H1 (cell line): ENCODE measurements around the gene PIAS1. TPM values are rescaled to one million over a fixed set of nuclear protein-coding genes. Genes with fewer than 3 reads are reported as not detected.

Experiments used
- CTCF ChIA-PET: fragments of 300-600 bp; sonication (Branson Sonifier 250); formaldehyde crosslinking; loops from one replicate; lab custom pipeline; 2021; ENCODE audit not compliant: partially characterized antibody; lab: Charles Lee
- POLR2A ChIA-PET: fragments of 300-600 bp; sonication (Branson Sonifier 250); formaldehyde crosslinking; loops from one replicate; lab custom pipeline; 2021; ENCODE audit warnings: inconsistent platforms; ENCODE audit not compliant: partially characterized antibody; lab: Charles Lee
- DNase-seq, 2 experiments: peaks; one replicate each; pipeline versions ENCODE4 v3.0.0 to v3.0.0-alpha.2; 2010 to 2022; ENCODE audit warnings: low spot score in 2 of 2, low read depth in 1 of 2, mixed read lengths in 1 of 2
- FAIRE-seq: peaks from 2 replicates; lab custom pipeline; 2011; peaks lifted over from hg19 to GRCh38; lab: Jason Lieb, UNC
- H2AFZ ChIP-seq: 2 replicates; pipeline ENCODE4 v1.8.1; 2012; ENCODE audit warnings: low read length, inconsistent platforms
- H2AK5ac ChIP-seq: 2 replicates; pipeline ENCODE4 v1.6.1; 2013; ENCODE audit warnings: low read depth, low read length
- H2BK120ac ChIP-seq: replicated peaks from 2 replicates; pipeline ENCODE3; 2013; ENCODE audit warnings: low read depth, low read length, inconsistent platforms
- H2BK12ac ChIP-seq: 2 replicates; pipeline ENCODE4 v1.6.1; 2013; ENCODE audit warnings: low read depth, low read length
- H2BK15ac ChIP-seq: 2 replicates; pipeline ENCODE4 v1.6.1; 2013; ENCODE audit warnings: low read length
- H2BK20ac ChIP-seq: 2 replicates; pipeline ENCODE4 v1.6.1; 2013; ENCODE audit warnings: low read length
- H2BK5ac ChIP-seq: 2 replicates; pipeline ENCODE4 v1.6.1; 2013; ENCODE audit warnings: low read depth, low read length
- H3K14ac ChIP-seq: 2 replicates; pipeline ENCODE4 v1.6.1; 2013; ENCODE audit warnings: inconsistent platforms; ENCODE audit not compliant: insufficient read length
- H3K18ac ChIP-seq: 2 replicates; pipeline ENCODE4 v1.6.1; 2013; ENCODE audit warnings: low read length; ENCODE audit errors: extremely low read depth
- H3K23ac ChIP-seq: 2 replicates; pipeline ENCODE4 v1.6.1; 2013; ENCODE audit warnings: inconsistent platforms; ENCODE audit not compliant: insufficient read length
- H3K23me2 ChIP-seq: 2 replicates; pipeline ENCODE4 v1.6.1; 2013; ENCODE audit warnings: low read depth, low read length
- H3K27ac ChIP-seq: 2 replicates; pipeline ENCODE4 v1.6.1; 2011; ENCODE audit warnings: low read depth, low read length, inconsistent platforms
- H3K27me3 ChIP-seq, 4 experiments: replicated peaks in 1 of 4; 1 replicate in 1 of 4; 2 replicates in 3 of 4; pipeline versions ENCODE4 v1.6.1 to v1.8.1; 2011 to 2013; ENCODE audit warnings: low read length in 3 of 4, mild to moderate bottlenecking in 3 of 4, inconsistent platforms in 2 of 4, mixed read lengths in 2 of 4, moderate library complexity in 1 of 4; ENCODE audit not compliant: control insufficient read depth in 3 of 4, insufficient read depth in 3 of 4; ENCODE audit errors: extremely low read depth in 1 of 4
- H3K36me3 ChIP-seq, 4 experiments: 2 replicates each; pipeline versions ENCODE4 v1.6.1 to v1.8.1; 2011 to 2013; ENCODE audit warnings: mild to moderate bottlenecking in 4 of 4, low read length in 3 of 4, moderate library complexity in 2 of 4, control low read depth in 1 of 4, inconsistent platforms in 1 of 4; ENCODE audit not compliant: insufficient read depth in 4 of 4, control insufficient read depth in 2 of 4
- H3K4ac ChIP-seq: replicated peaks from 2 replicates; pipeline ENCODE3; 2013; ENCODE audit warnings: low read length, low read depth, mixed read lengths, inconsistent platforms; ENCODE audit not compliant: insufficient read length
- H3K4me1 ChIP-seq, 4 experiments: replicated peaks in 1 of 4; 1 replicate in 1 of 4; 2 replicates in 3 of 4; pipeline versions ENCODE4 v1.6.1 to v1.8.1; 2011 to 2013; ENCODE audit warnings: low read length in 3 of 4, inconsistent platforms in 2 of 4, mixed read lengths in 1 of 4; ENCODE audit not compliant: insufficient read depth in 4 of 4, control insufficient read depth in 3 of 4
- H3K4me2 ChIP-seq, 2 experiments: 2 replicates each; pipeline versions ENCODE4 v1.6.1 to v1.8.1; 2011 to 2013; ENCODE audit warnings: low read depth in 2 of 2, low read length in 2 of 2, control low read depth in 1 of 2, inconsistent platforms in 1 of 2, mild to moderate bottlenecking in 1 of 2; ENCODE audit not compliant: insufficient read depth in 1 of 2
- H3K4me3 ChIP-seq, 4 experiments: fragments of 200-600, 300-600 bp in 1 of 4; sonication (generic), shearing (Covaris generic), sonication (Bioruptor Twin) in 1 of 4; 2 replicates each; pipeline versions ENCODE4 v1.5.1 to v1.8.1; 2011 to 2016; ENCODE audit warnings: low read length in 4 of 4, low read depth in 3 of 4, control low read depth in 2 of 4, inconsistent platforms in 2 of 4, mild to moderate bottlenecking in 2 of 4, mixed read lengths in 1 of 4, moderate library complexity in 1 of 4; ENCODE audit not compliant: insufficient read depth in 2 of 4; ENCODE audit errors: extremely low read depth in 1 of 4
- H3K56ac ChIP-seq: replicated peaks from 2 replicates; pipeline ENCODE3; 2013; ENCODE audit warnings: low read depth, mild to moderate bottlenecking, mixed read lengths, low read length, inconsistent platforms; ENCODE audit not compliant: insufficient read length
- H3K79me1 ChIP-seq: 2 replicates; pipeline ENCODE4 v1.6.1; 2013; ENCODE audit warnings: low read depth, low read length, control low read depth
- H3K79me2 ChIP-seq, 2 experiments: 2 replicates each; pipeline versions ENCODE4 v1.6.1 to v1.8.1; 2012 to 2013; ENCODE audit warnings: low read length in 2 of 2, mild to moderate bottlenecking in 2 of 2, inconsistent platforms in 1 of 2; ENCODE audit not compliant: insufficient read depth in 2 of 2, control insufficient read depth in 1 of 2
- H3K9ac ChIP-seq, 4 experiments: replicated peaks in 1 of 4; 1 replicate in 1 of 4; 2 replicates in 3 of 4; pipeline versions ENCODE4 v1.6.1 to v1.8.1; 2011 to 2013; ENCODE audit warnings: low read depth in 3 of 4, low read length in 3 of 4, control low read depth in 2 of 4, mild to moderate bottlenecking in 2 of 4, moderate library complexity in 2 of 4, inconsistent platforms in 1 of 4; ENCODE audit errors: extremely low read depth in 1 of 4
- H3K9me3 ChIP-seq, 2 experiments: 2 replicates each; pipeline versions ENCODE4 v1.6.1 to v1.8.1; 2012 to 2013; ENCODE audit warnings: mild to moderate bottlenecking in 2 of 2, moderate library complexity in 2 of 2, control low read depth in 1 of 2, inconsistent platforms in 1 of 2, low read depth in 1 of 2, low read length in 1 of 2, mixed read lengths in 1 of 2; ENCODE audit not compliant: insufficient read depth in 2 of 2
- H4K20me1 ChIP-seq, 2 experiments: replicated peaks in 1 of 2; 2 replicates each; pipeline versions ENCODE3 to v1.8.1; 2011 to 2013; ENCODE audit warnings: inconsistent platforms in 2 of 2, low read length in 2 of 2, mild to moderate bottlenecking in 1 of 2; ENCODE audit not compliant: insufficient read depth in 2 of 2, control insufficient read depth in 1 of 2
- H4K5ac ChIP-seq: 2 replicates; pipeline ENCODE4 v1.6.1; 2013; ENCODE audit warnings: low read length, low read depth, mixed read lengths, inconsistent platforms; ENCODE audit not compliant: insufficient read length
- H4K8ac ChIP-seq: 2 replicates; pipeline ENCODE4 v1.8.0; 2013; ENCODE audit warnings: mild to moderate bottlenecking, moderate library complexity, low read length, inconsistent platforms; ENCODE audit not compliant: insufficient read depth; ENCODE audit errors: extremely low read depth
- H4K91ac ChIP-seq: replicated peaks from 2 replicates; pipeline ENCODE3; 2013; ENCODE audit warnings: low read length, mixed read lengths, inconsistent platforms; ENCODE audit not compliant: insufficient read length
- BCL11A ChIP-seq, 2 experiments: IDR thresholded peaks; one replicate each; pipeline ENCODE4 v1.6.1; 2011; ENCODE audit warnings: low read depth in 2 of 2, low read length in 2 of 2, mild to moderate bottlenecking in 2 of 2
- CBX5 ChIP-seq: fragments of 300-800, 300-1000 bp; sonication (generic); IDR thresholded peaks from 2 replicates; pipeline ENCODE4 v1.7.1; 2016; ENCODE audit warnings: antibody characterized with exemption, low read length, low read depth
- CBX8 ChIP-seq: fragments of 300-800, 300-1000 bp; sonication (generic); IDR thresholded peaks from 2 replicates; pipeline ENCODE4 v1.7.1; 2016; ENCODE audit warnings: low read depth, low read length, borderline replicate concordance
- CEBPB ChIP-seq: IDR thresholded peaks from 2 replicates; pipeline ENCODE4 v1.6.1; 2012; ENCODE audit warnings: low read depth, low read length
- CHD2 ChIP-seq: IDR thresholded peaks from 2 replicates; pipeline ENCODE4 v1.6.1; 2012; ENCODE audit warnings: low read length, improper control_type of control experiment
- EGR1 ChIP-seq: IDR thresholded peaks from 2 replicates; pipeline ENCODE4 v1.6.1; 2011; ENCODE audit warnings: low read depth, low read length, borderline replicate concordance
- GABPA ChIP-seq: IDR thresholded peaks from 2 replicates; pipeline ENCODE4 v1.6.1; 2011; ENCODE audit warnings: mild to moderate bottlenecking, low read length, moderate library complexity, borderline replicate concordance; ENCODE audit not compliant: insufficient read depth
- SIX5 ChIP-seq: IDR thresholded peaks from 2 replicates; pipeline ENCODE4 v1.6.1; 2011; ENCODE audit warnings: mild to moderate bottlenecking, low read depth, low read length
- SP1 ChIP-seq: IDR thresholded peaks from 2 replicates; pipeline ENCODE4 v1.6.1; 2011; ENCODE audit warnings: low read depth, low read length
- SUZ12 ChIP-seq: fragments of 200-600 bp; sonication (generic); IDR thresholded peaks from 2 replicates; pipeline ENCODE4 v1.6.1; 2012; ENCODE audit warnings: mild to moderate bottlenecking, inconsistent platforms, low read length, moderate library complexity, mixed read lengths
- TBP ChIP-seq: IDR thresholded peaks from 2 replicates; pipeline ENCODE4 v1.6.1; 2011; ENCODE audit warnings: low read depth, low read length, improper control_type of control experiment
- WGBS, 2 experiments: shearing (Covaris generic) in 1 of 2; methylation state at CpG; one replicate each; pipeline versions ENCODE4 v1.1.6 to v1.1.7; 2013 to 2015; ENCODE audit warnings: low lambda C conversion rate in 2 of 2, mixed read lengths in 2 of 2, inconsistent platforms in 1 of 2, low coverage in 1 of 2, missing lambda C conversion rate in 1 of 2; ENCODE audit not compliant: insufficient replicate concordance in 2 of 2, insufficient coverage in 1 of 2, insufficient read length in 1 of 2; ENCODE audit errors: extremely low coverage in 1 of 2, missing lambda C conversion rate in 1 of 2; 5-methylcytosine and 5-hydroxymethylcytosine counted together
- polyA plus RNA-seq, 7 experiments: library from polyadenylated mRNA; depleted of rRNA in 3 of 7; stranded (reverse) in 5 of 7; unstranded in 2 of 7; fragments of >200 nt in 5 of 7; fragments of 200-250 nt in 2 of 7; gene quantifications; 1 replicate in 5 of 7; 2 replicates in 1 of 7; 4 replicates in 1 of 7; pipeline versions ENCODE4 v1.2.1 to v1.2.3, GENCODE V29; 2011 to 2013; ENCODE audit warnings: missing spikeins in 2 of 7, mixed read lengths in 2 of 7
- total RNA-seq: library from RNA; stranded (reverse); fragmentation: NEBNext Ultra II Directional; extraction: Animal tissue kit (Norgen Biotek cat#: 25700); gene quantifications from 2 replicates; pipeline ENCODE4 v1.2.1, GENCODE V29; 2021
- TF ChIP-seq, protein P1 (sequence below): IDR thresholded peaks from 2 replicates; pipeline ENCODE4 v1.6.1; 2012; ENCODE audit warnings: inconsistent platforms

Gene PIAS1
- total and polyA plus RNA-seq, 2 of the 8 experiments (the other 6 are each of a cell fraction or from before 2014, with no cell fraction given), result 30.8 to 34.5 TPM

DNA sequence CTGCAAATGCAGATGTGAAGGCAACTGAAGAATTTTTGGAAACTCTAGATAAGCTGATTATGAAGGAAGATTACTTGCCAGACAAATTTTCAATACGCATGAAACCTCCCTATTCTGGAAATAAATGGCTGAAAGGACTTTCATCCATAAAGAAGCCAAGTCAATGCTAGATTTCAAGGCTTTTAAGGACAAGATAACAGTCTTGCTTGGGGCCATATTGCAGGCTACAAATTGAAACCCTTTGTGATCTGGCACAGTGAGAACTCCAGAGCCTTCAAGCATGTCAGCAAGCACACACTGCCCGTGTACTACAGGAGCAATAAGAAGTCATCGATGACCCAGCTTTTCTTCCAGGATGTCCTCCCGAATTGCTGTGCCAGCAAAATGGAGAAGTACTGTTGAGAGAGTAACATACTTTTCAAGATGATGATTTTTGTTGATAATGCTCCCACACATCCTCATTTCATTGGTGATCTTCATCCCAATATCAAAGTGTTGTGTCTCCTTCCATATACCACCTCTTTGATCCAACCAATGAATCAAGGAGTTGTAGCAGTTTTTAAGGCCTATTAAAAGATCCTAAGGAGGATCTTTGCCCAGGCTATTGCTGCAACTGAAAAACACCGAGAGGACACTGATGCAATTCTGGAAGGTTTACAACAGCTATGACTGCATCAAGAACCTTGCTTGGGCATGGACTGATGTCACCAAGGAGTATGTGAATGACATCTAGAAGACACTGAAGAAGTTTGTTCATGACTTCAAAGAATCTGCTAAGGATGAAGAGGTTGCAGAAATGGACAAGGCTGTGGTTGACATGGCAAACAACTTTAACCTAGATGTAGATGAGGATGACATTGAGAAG, 130.7 kb downstream of the PIAS1 start:
- Histone ChIP-seq H4K20me1 (no peaks in the 10 kb centered on the region), H3K79me1 (no peaks in the 10 kb centered on the region), H2AFZ (no peak overlapping the region), H3K23ac (no peak overlapping the region), H2BK15ac (no peak overlapping the region), H3K56ac (no peak overlapping the region), H3K4me2 (no peak overlapping the region), H3K36me3 (peaks cover 0 to 53% (median 23%) of the 10 kb centered on the region in 4 experiments; a peak in 6 of 8 replicates), H2BK120ac (no peak overlapping the region), H2AK5ac (no peak overlapping the region), H2BK5ac (no peak overlapping the region), H3K14ac (no peak overlapping the region), H4K8ac (no peak overlapping the region), H2BK20ac (no peak overlapping the region), H3K9ac (no peak overlapping the region), H3K18ac (no peak overlapping the region), H3K79me2 (no peaks in the 10 kb centered on the region), H3K4ac (no peak overlapping the region), H3K27me3 (no peaks in the 10 kb centered on the region), H3K27ac (no peak overlapping the region), H2BK12ac (no peak overlapping the region), H4K5ac (no peak overlapping the region), H3K23me2 (peaks cover 1% of the 10 kb centered on the region; the same call in 1 of the 2 replicates), H3K4me3 (no peak overlapping the region), H3K9me3 (no peaks in the 10 kb centered on the region), H3K4me1 (no peaks in the 10 kb centered on the region), H4K91ac (no peak overlapping the region)
- no peak for DNase-seq
- no peak for FAIRE-seq
- WGBS, 2 experiments, result 93% methylated on average over 5 of the region's 5 CpGs; no CpG with 5 or more reads in 1 of the 2 experiments
- POLR2A ChIA-PET, result interaction anchor here (1.3 to 1.7 kb wide), 2 partner anchors 10 to 16 kb away, joined by 3 to 4 read pairs; no protein-coding TSS in a partner anchor
- CTCF ChIA-PET, result interaction anchor here (0.8 to 4.2 kb wide), 4 partner anchors 9 to 26 kb away, joined by 3 to 36 read pairs (median 3); no protein-coding TSS in a partner anchor
- TF ChIP-seq SP1, result no peak
- TF ChIP-seq GABPA, result no peak
- TF ChIP-seq CBX8, result no peak
- TF ChIP-seq CHD2, result no peak
- TF ChIP-seq, protein P1, sequence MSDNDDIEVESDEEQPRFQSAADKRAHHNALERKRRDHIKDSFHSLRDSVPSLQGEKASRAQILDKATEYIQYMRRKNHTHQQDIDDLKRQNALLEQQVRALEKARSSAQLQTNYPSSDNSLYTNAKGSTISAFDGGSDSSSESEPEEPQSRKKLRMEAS, result no peak
- TF ChIP-seq TBP, result no peak
- TF ChIP-seq EGR1, result no peak
- TF ChIP-seq CBX5, result no peak
- TF ChIP-seq SUZ12, result no peak
- no peak for TF ChIP-seq CEBPB
- TF ChIP-seq SIX5, result no peak
- TF ChIP-seq BCL11A (IDR thresholded peaks at IDR 0.05; ENCODE audit: low read depth in 2 of 2, low read length in 2 of 2), result no peak
